Activated T-helper 1 cell treated with Interleukin-2 at 50 U/mL for 16 hours (primary cell): ENCODE results near the gene OAF.
A peak's percentile ranks its signal among the peaks of the same experiment; 100 is the strongest.

Source experiments
- DNase-seq: peaks from one replicate; pipeline ENCODE4 v3.0.0-alpha.2; 2020; ENCODE audit warnings: low read depth

OAF gene

DNA sequence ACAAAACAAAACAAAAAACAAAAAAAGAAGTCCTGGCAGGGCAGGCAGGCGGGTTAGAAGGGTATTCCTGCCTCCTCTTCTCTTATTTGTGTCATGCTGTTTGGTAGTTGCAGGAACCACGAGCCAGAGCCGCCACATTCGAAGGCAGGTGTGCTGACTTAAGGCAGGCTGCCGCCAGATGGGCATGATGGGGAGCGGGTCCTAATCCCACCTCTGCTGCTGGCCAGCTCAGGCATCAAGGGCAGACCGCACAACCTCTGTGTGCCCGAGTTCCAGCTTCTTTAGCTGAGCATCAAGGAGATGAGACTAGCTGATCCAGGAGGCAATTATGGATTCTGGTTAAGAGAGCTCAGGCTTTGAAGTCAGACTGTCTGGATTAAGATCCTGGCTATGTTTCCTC lies 12.1 kb downstream of the OAF start:
- no peak for DNase-seq

DNA sequence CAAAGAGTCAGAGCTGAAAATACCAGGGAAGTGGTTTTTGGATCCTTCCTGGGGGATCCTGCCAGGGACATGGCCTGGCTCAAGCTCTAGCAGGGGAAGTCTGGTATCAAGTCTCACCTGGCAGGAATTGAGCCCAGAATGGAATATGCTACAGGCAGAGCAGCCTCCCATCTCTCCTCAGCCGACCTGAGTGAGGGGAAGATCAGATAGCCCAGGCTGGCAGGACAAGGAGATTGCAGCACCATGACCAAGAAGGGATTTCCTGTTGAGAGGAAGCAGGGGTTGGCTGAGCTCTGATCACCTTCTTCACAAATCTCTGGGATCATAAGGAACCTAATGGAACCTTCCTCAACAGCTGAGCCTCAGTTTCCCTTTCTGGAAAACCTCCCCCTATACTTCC lies 13.0 kb downstream of the OAF start:
- no peak for DNase-seq

DNA sequence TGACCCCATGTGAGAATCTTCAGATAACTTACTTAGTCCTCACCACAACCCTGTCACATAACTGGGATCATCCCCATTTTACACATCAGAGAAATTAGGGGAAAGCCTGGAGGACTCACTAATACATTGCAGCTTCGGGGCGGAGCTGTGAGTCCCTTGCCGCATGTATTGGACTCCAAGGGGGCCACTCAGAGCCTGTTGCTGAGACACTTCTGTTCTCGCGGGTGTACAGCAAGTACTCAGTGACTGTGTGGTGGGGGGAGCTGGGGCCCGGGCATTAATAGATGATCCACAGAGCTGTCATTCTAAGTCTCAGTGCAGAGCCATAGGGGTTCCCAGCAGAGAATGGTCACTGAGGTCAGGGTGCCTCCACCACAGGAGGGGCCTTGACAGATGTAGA lies 13.5 kb downstream of the OAF start:
- DNase-seq: no peak

DNA sequence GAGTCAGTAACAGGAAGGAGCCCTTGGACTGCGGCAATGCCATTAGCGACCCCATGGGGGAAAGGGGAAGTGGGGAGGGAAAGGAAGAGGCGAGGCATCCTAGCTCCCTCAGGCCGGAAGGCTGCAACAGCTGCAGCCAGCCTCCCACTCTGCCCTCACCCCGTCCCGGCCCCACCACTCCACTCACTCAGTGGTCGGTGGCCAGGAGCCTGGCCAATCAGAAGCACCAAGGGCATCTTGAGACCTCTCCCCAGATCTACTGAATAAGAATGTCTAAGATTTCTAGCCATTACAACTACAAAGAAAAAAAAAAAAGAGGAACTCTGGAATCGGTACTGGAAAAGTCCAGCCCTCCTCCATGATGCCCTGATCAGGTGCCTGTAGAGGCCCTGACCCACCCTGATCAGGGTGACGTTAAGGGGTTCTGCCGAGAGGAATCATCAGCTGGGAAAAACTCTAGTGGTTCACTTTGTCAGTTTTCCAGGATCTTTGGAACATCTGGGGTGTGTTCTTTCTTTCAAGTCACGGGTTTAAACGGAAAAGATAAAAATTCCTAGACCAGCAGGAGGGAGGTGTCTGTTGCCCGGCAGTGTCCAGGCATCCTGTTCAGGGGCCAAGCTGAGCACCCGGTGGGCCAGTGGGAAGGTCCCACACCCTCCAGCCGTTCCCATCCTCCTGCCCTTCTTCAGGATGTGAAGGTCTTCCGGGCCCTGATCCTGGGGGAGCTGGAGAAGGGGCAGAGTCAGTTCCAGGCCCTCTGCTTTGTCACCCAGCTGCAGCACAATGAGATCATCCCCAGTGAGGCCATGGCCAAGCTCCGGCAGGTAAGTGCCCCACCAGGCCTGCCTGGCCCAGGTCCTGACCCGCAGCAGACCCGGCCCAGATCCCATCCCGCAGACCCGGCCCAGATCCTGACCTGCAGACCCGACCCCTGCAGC lies 14.4 kb downstream of the OAF start:
- no peak for DNase-seq

DNA sequence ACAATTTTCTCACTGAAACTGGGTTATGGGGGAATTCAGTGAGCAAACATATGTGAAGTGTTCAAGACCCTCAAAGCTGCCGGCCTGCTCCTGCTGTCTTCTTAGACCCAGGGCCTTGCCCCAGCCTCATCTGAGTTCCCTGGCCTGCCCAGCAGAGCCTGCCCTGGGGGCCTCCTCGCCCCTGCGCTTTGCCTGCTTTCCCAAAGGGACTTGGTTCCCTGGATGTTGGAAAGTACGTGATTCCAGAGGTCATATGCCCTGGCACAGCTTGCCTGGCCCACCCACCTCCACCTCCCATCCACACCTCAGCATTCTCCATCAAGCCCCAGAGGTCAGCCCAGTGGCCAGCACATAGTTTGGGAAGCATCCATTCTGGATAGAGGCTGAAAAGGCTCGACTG lies 15.4 kb downstream of the OAF start:
- DNase-seq: no peak

DNA sequence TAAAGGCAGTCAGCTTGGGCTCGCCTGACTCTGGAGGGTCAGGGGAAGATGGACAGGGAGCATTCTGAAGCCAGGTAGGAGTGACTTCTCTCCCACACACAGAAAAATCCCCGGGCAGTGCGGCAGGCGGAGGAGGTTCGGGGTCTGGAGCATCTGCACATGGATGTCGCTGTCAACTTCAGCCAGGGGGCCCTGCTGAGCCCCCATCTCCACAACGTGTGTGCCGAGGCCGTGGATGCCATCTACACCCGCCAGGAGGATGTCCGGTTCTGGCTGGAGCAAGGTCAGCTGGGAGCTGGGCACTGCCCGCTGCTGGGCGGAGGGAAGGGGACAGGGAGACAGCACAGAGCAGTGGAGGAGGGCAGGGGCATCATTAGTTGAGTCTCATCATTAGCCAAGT lies 15.9 kb downstream of the OAF start:
- DNase-seq: no peak

DNA sequence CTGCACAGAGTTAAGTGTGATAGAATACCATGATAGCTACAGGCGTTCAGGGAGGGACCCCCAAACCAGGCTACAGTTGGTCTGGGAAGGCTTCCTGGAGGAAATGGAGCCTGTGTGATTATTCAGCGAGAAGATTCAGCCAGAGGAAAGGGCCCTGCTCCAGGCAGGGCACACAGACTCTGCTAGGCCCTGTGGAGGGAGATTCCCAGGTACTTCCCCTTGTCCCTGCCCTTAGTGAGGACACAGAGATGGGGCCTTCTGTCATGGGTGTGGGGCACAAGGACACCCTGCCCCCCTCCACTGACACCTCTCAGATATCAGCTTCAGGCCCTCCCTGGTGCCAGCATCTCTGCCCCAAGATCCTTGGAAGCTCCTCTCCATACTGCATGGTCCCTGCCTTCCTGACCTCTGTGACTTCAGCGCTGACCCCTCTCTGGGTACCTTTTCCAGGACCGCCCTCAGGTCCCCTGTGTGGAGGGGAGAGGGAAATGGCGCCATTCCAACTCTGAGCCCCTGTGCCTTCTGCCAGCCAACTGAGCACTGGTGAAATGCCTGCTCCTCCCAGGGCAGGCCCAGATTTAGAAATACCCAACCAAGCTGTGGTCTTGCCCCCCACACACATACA lies 16.5 kb downstream of the OAF start:
- no peak for DNase-seq

DNA sequence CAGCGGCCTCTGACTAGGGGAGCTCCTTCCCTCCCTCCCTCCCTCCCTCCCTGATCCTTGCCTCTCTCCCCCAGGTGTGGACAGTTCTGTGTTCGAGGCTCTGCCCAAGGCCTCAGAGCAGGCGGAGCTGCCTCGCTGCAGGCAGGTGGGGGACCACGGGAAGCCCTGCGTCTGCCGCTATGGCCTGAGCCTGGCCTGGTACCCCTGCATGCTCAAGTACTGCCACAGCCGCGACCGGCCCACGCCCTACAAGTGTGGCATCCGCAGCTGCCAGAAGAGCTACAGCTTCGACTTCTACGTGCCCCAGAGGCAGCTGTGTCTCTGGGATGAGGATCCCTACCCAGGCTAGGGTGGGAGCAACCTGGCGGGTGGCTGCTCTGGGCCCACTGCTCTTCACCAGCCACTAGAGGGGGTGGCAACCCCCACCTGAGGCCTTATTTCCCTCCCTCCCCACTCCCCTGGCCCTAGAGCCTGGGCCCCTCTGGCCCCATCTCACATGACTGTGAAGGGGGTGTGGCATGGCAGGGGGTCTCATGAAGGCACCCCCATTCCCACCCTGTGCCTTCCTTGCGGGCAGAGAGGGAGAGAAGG lies 18.1 kb downstream of the OAF start:
- DNase-seq: no peak

DNA sequence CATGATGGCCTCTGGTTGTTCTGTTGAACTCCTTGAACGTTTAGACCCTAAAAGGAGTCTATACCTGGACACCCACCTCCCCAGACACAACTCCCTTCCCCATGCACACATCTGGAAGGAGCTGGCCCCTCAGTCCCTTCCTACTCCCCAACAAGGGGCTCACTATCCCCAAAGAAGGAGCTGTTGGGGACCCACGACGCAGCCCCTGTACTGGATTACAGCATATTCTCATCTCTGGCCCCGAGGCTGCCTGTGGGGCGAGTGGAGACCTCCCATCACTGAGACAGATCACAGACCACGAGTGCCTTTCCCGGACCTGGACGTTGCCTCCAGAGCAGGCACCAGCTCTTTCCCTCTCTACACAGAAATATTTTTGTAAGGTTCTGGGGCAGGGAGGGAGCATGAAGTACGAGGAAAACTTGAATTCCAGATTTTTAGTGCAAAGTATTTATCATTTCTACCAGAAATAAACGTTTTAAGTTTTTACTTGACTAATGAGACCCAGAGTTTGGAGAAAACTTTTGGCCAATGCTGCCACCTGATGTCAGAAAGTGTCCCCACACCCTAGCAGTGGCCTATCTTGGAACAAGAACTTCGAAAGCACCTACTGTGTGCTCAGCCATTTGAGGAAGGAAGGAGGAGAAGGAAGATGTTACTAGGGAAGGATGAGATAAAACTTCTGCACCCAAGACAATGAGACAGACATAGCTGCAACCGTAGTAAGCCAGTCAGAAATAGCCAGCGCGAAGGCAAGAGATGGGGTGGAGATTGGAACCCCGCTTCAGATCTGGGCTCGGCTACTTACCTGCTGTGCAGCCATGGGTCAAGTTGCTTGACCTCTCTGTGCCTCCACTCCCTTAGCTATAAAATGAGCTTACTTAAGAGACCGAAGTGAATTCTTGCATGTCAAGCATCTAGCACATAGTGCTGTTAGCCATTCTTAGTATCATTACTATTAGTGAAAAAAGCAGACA lies 18.9 kb downstream of the OAF start:
- DNase-seq: no peak

DNA sequence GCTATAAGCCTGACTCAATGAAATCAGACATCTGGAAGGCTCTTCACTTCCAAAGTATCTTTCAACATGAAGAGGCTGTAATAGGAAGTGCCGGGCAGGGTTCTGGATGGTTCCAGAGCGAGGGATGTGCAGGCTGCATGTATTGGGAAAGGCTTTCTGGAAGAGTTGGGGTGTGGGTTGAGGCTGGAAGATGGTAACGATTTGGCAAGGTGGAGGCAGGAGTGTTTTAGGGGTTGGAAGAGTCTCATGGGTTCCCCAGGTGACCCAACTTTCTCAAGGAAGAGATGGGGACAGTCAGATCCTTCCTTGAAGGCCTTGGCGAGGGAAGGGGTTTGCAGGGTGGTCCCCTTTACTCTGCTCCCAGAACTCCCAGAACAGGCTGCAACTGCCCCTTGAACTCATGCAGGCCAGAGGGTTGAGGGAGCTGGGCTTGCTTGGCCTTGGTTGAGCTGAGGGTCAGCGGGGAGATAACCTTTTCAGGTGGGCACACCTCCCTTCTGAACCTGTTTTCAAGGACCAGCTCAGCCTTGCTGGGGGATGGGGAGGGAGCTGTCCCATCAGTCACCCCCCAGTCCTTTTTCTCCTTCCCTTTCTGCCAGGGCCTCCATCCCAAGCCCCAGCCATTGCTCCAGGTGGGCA lies 19.7 kb downstream of the OAF start:
- no peak for DNase-seq

DNA sequence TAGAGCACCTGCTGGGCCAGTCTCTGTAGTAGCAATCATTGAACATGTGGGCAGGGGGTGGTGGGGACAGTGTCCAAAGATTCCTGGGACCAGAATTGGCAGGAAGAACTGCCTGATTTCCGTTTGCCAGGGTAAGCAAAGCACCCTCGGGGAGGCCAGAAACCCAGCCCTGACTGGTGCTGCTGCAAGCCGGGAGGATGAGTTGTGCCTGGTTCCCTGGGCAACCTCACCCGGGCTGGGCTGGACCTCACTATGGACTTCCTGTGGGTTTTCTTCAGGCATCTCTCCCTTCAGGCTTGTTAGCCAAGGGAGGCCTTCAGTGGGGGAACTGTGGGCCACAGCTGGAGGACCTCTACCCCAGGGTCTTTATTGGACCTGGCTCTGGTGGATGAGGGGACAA lies 21.1 kb downstream of the OAF start:
- no peak for DNase-seq

DNA sequence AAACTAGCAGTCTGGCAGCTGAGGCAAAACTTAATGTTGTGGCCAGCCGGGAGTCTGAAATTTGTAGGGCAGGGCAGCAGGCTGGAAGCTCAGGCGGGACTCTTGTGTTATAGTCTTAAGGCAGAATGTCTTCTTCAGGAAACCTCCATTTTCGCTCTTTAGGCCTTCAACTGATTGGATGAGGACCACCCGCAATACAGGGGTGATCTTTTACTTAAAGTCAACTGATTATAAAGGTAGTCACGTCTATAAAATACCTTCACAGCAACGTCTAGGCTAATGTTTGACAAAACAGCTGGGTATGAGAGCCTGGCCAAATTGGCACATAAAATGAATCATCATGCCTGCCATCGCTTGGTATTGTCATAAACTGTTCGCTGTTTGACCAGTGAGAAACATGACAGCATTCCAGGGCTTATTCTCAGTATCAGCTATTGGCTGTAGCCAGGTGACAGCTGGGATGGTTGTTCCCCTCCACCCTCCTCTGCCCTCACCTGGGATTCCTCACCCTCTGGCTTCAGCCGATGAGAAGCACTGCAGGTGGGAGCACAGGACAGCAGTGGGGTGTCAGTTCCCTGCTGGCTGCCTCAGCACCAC lies 22.5 kb downstream of the OAF start:
- DNase-seq: no peak

DNA sequence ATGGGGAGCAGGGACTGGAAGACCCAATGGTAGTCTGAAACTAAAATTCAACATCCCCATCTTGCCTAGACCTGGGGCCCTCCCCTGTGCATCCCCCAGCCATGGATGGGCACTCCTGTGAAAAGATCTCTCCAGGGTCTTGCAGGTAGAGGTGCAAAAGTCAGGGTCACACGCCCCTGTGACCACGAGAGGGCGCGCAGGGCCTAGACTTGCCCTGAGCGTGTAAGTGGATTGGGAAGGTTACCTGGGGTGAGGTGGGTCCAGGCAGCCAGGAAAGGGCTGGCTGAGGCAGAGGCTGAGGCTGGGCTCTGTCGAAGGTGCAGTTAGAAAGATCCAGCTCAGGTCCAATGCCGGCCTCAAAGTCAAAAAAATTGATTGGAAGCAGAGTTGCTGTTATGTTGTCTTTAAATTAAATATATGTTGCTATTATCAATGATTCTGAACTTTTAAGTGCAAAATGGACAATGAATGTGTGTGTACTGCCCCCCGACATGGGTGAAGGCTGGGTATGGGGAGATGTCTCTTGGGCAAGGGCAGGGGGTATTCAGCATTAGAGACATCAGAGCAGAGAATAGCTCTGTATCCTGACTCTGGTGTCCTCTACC lies 24.3 kb downstream of the OAF start:
- peak; percentile 24 for DNase-seq

DNA sequence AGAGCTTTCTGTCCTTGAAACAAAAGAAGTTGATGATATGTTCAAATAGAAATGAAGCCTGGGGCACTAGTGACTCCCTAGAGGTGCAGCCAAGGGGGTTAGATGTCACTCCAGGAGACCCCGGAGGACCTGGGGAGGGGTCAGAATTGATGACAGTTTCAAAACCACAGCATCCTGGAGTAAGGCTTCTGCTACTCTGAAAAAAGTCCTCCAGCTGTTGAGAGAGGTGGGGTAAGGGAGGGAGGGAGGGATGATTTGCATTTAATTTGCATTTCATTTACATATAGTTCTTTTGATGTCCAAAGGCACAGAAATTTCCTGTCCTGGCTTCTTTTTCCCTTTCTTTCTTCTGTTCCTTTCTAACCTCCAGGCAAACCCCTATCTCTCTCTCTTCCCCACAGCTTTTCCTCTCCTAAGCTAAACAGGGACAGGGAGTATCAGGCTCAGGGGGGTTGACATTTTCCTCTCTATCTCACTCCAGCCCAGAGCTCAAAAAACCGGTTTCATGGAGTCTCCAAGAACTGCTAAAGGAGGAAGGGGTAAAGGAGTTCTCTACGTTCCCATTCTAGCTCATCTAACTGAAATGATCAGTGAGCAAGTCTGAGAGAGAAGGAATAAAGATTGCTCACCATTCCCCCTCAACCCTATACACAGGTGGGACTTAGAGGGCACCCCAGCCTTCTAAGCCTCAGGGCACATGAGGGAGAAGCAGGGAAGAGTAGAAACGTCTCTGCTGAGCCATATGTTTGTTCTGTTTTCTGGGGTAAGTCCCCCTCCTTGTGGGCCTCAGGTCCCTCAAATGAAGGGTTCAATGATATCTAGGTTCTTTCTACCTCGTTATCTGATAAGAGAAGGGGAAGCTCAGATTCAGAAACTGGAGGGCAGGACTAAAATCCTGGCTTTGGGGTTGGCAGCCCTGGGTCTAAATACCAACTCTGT lies 25.6 kb downstream of the OAF start:
- no peak for DNase-seq

DNA sequence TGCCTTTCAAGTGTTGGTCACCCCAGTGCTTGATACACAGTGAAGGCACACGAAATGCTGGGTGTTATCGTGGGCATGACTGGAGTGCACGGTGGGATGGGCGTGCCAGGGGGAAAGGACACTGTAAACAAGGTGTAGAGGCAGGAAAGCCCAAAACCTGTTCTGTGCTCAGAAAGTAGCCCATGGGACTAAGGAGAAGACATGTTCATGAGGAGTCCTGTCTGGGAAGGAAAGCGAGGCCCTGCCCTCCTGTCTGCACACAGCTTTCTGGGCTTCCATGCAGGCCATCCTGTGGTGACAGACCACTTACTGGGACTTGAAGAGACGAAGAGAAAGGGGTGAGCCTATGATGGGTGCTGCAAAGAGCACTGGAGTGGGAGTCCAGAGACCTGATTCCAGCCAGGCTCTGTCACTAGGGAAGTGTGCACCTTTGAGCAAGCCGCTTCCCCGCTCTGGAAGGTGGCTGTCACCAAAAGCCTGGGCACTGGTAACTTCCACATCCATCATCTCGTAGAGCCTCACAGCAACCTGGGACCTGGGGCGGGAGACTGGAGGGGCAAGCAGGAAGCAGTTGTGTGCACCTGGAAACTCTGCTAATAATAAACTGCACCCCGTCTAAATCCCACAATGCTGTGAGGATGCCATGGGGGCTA lies 28.3 kb downstream of the OAF start:
- no peak for DNase-seq

DNA sequence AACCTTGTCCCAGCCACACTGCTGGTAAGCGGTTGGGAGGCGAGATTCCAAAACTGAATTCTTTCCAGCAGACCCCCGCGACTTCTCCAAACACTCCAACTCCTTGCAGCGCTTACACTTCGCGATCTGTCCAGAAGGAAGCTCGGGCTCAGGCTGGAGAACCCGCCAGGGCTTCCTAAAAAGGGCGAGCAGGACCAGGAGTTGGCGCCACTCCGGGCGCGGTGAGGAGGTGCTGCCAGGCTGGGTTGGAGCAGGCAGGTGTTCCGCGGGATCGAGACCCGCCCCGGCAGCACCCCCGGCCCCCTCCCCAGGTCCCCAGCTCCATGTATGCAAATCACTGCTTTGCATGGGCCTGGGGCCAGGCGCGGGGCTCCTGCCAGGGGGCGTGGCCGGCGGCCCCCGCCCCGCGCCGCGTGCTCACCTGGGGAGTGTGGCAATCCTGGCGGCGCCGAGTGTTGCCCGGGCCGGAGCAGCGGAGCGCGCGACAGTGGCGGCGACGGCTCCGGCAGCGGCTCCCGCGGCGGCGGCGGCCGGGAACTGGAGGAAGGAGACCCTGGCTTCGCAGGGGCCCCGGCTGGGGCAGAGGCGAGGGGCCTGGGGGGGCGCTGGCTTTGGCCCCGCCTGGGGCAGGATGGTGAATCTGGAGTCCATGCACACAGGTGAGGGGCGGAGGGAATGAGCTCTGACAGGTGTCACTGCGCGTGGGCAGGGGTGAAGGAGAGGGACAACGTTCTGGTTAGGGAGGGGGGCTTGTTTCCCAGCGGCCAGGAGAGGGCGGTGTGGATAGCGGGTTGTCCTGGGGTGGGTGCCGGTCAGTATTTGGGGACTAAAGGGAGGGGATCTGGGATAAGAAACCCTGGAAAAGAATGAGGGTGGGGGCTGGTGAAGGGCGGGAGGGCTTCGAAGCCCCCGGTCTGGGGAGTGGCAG lies 29.1 kb downstream of the OAF start, which contains the start of gene POU2F3:
POU2F3 (plus strand) TSS at position 428 of the 928 bp plus-strand sequence; CDS start at position 632, 204 bp downstream.
- DNase-seq: no peak

DNA sequence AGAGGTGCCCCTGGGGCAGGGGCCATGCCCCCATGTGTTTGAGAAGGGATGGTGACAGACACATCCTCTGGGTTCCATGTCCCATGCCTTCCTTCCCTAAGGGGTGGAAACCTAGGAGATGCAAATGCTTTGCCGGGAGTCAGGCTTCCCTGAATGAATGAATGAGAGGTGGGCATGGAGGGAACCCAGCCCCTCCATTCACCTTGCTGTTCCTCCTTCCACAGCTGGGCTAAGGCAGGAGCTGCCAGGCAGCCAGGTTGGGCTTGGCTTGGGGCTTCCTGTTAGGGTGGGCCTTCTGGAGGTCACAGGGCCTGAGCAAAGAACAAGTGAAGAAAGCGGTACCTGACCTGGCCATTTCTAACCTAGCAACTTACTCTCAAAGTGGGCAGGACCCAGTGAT lies 30.0 kb downstream of the OAF start:
- no peak for DNase-seq

DNA sequence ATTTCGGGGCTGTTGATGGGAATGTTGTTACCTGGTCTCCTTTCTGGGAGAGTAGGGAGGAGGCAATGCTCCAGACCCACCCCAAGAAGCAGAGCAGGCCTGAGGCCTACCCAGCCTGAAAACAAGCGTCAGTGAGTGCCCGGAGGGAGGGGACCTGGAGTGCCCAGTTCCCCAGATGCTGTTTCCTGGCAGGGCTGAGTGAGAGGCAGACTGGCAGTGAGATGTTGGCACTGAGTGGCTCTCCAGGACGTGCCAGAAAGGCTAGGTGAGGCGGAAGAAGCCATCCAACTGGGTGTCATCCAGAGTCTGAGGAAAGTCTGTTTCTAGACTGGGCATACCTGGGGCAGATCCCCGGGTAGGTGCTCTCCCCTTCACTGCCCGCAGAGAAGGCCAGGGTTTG lies 30.4 kb downstream of the OAF start:
- DNase-seq: no peak
